ENCODE measurements around the gene GTF3C4.

The GTF3C4 gene

GRCh38 chr9:132639322-132639721, 30.9 kb upstream of the GTF3C4 start:
- no peak for DNase-seq

GRCh38 chr9:132641216-132641615, 29.0 kb upstream of the GTF3C4 start:
- Mint-ChIP-seq H3K9me3 (no peaks in the 10 kb centered on the region), H3K4me3 (no peak overlapping the region), H3K27me3 (no peaks in the 10 kb centered on the region), H3K36me3 (ENCODE audit: low read depth) (peaks cover 98% of the 10 kb centered on the region), H3K4me1 (ENCODE audit: low read depth) (no peaks in the 10 kb centered on the region), H3K27ac (no peak overlapping the region)
- no peak for DNase-seq

More at GRCh38 chr9:132639322-132639721, 30.9 kb upstream of the GTF3C4 start:
- no peaks in the 10 kb centered on the region for H3K9me3 Mint-ChIP-seq
- no peaks in the 10 kb centered on the region for H3K27me3 Mint-ChIP-seq
- no peaks in the 10 kb centered on the region for H3K4me1 Mint-ChIP-seq (ENCODE audit: low read depth)
- H3K4me3 Mint-ChIP-seq, result no peak overlapping the region
- H3K36me3 Mint-ChIP-seq (ENCODE audit: low read depth), result peaks cover 96% of the 10 kb centered on the region
- no peak overlapping the region for H3K27ac Mint-ChIP-seq

- Mint-ChIP-seq H3K4me1 (ENCODE audit: low read depth) (peaks cover 12% of the 10 kb centered on the region), H3K27me3 (no peaks in the 10 kb centered on the region), H3K27ac (no peak overlapping the region), H3K4me3 (no peak overlapping the region), H3K9me3 (no peaks in the 10 kb centered on the region), H3K36me3 (ENCODE audit: low read depth) (peaks cover 99% of the 10 kb centered on the region)
- DNase-seq, result no peak
Measured at GRCh38 chr9:132644251-132644650, 26.0 kb upstream of the GTF3C4 start.

DNA sequence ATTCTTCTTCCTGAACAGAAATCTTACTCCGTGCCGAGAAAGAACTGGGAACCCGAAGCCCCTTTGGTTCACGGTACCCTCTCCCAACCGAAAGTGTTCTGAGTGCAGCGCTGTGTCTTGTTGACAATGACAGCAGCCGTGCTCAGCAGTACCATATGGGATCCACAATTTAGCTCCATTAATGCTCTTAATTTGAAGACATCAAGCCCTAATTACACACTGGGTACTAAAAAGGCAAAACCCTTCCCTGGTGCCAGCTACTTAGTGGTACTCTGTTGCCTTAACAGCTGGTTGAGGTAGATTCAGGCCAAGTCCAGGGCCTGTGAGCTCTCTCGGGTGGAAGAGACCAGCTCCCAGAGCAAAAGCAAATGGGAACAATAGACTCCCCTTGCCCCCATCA, 25.0 kb upstream of the GTF3C4 start:
- no peak overlapping the region for H3K4me3 Mint-ChIP-seq
- H3K9me3 Mint-ChIP-seq, result no peaks in the 10 kb centered on the region
- peaks cover 99% of the 10 kb centered on the region for H3K36me3 Mint-ChIP-seq (ENCODE audit: low read depth)
- no peak overlapping the region for H3K27ac Mint-ChIP-seq
- H3K27me3 Mint-ChIP-seq, result no peaks in the 10 kb centered on the region
- no peak for DNase-seq
- peaks cover 12% of the 10 kb centered on the region for H3K4me1 Mint-ChIP-seq (ENCODE audit: low read depth)

- peaks cover 99% of the 10 kb centered on the region for H3K36me3 Mint-ChIP-seq (ENCODE audit: low read depth)
- no peaks in the 10 kb centered on the region for H3K9me3 Mint-ChIP-seq
- no peak overlapping the region for H3K27ac Mint-ChIP-seq
- no peak overlapping the region for H3K4me3 Mint-ChIP-seq
- no peaks in the 10 kb centered on the region for H3K27me3 Mint-ChIP-seq
- DNase-seq, result no peak
- H3K4me1 Mint-ChIP-seq (ENCODE audit: low read depth), result peaks cover 12% of the 10 kb centered on the region
Measured at GRCh38 chr9:132645711-132646110, 24.6 kb upstream of the GTF3C4 start.

DNA sequence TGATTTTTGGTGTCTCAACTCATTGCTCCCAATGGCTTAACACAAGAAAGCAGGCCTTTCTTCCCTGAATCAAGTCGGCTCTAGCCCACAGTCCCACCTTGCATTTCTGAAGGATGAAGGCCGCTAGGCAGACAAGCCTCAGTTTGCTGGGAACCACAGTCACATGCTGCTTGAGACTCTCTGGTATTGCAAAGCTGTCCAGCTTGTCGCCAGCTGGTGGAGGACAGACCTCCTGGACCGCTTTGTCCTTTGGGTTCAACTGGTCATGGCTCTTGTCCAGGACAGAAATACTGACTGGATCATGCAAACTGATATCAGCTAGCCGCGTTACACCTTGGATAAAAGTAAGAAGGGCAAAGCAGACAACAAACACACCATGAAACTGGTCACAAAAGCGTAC, 23.5 kb upstream of the GTF3C4 start:
- no peak for DNase-seq
- H3K4me1 Mint-ChIP-seq (ENCODE audit: low read depth), result peaks cover 12% of the 10 kb centered on the region
- H3K36me3 Mint-ChIP-seq (ENCODE audit: low read depth), result peaks cover 99% of the 10 kb centered on the region
- no peak overlapping the region for H3K4me3 Mint-ChIP-seq
- H3K9me3 Mint-ChIP-seq, result no peaks in the 10 kb centered on the region
- no peaks in the 10 kb centered on the region for H3K27me3 Mint-ChIP-seq
- no peak overlapping the region for H3K27ac Mint-ChIP-seq

DNA sequence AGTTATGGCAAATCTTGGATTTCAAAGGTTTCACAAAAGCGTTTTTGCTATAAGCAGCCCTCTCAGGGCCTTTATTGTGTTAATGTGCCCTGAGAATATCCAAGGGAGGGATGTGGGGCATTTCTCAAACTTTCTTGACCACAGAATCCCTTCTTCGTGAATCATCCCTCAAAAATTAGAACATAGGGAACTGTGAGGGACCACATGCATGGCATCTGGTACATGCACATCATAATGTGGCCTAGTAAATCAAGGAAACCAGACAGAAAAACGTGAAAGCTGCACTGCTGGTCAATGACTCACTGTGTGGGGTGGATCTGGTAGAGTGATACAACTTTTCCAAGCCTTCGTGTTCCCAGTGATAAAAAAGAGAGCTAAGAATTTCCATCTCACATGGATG, 22.9 kb upstream of the GTF3C4 start:
- Mint-ChIP-seq H3K27me3 (no peaks in the 10 kb centered on the region), H3K27ac (peak overlapping the region; percentile 71), H3K36me3 (ENCODE audit: low read depth) (peaks cover 100% of the 10 kb centered on the region), H3K9me3 (no peaks in the 10 kb centered on the region), H3K4me3 (no peak overlapping the region), H3K4me1 (ENCODE audit: low read depth) (peaks cover 12% of the 10 kb centered on the region)
- DNase-seq, result no peak

- no peak for DNase-seq
- no peaks in the 10 kb centered on the region for H3K27me3 Mint-ChIP-seq
- peaks cover 12% of the 10 kb centered on the region for H3K4me1 Mint-ChIP-seq (ENCODE audit: low read depth)
- peak overlapping the region; percentile 71 for H3K27ac Mint-ChIP-seq
- no peaks in the 10 kb centered on the region for H3K9me3 Mint-ChIP-seq
- no peak overlapping the region for H3K4me3 Mint-ChIP-seq
- peaks cover 100% of the 10 kb centered on the region for H3K36me3 Mint-ChIP-seq (ENCODE audit: low read depth)
Measured at GRCh38 chr9:132647806-132648205, 22.5 kb upstream of the GTF3C4 start.

DNA sequence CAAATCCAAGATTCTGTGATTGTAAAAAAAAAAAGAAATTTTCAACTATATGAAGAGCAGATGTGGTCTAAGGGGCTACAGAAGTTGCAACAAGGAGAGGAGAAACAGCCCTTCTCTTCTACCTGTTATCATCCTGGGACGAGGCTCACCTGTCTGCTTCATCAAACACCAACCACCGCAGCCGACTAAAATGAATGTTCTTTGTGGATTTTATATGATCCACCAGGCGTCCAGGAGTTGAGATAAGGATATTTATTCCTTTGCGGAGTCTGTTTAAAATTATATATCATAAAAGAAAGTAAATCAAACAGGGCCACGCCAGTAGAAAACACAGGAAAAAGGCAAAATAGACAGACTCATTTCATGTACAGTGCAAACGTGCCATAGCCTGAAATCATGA, 22.0 kb upstream of the GTF3C4 start:
- H3K27me3 Mint-ChIP-seq, result no peaks in the 10 kb centered on the region
- no peak overlapping the region for H3K27ac Mint-ChIP-seq
- peaks cover 97% of the 10 kb centered on the region for H3K36me3 Mint-ChIP-seq (ENCODE audit: low read depth)
- peaks cover 12% of the 10 kb centered on the region for H3K4me1 Mint-ChIP-seq (ENCODE audit: low read depth)
- no peak for DNase-seq
- H3K9me3 Mint-ChIP-seq, result no peaks in the 10 kb centered on the region
- H3K4me3 Mint-ChIP-seq, result no peak overlapping the region

DNA sequence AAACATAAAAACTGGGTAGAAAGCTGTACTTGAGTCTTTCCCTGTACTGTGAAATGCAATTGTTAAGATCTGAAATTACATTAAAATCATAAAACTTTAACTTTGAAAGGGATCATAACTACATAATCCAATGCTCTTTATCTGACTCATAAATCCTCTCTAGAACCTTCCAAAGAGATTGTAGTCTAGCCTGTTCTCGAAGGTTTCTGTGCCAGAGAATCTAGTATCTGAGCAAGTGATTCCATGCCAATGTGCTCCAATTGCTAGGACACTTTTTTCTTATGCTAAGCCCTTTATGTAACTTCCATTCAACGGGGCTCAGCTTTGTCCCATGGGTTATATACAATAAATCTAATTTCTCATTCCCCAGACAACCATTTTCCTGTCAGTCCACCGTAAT, 21.6 kb upstream of the GTF3C4 start:
- Mint-ChIP-seq H3K9me3 (no peaks in the 10 kb centered on the region), H3K4me3 (no peak overlapping the region), H3K27me3 (no peaks in the 10 kb centered on the region), H3K27ac (no peak overlapping the region), H3K4me1 (ENCODE audit: low read depth) (peaks cover 12% of the 10 kb centered on the region), H3K36me3 (ENCODE audit: low read depth) (peaks cover 96% of the 10 kb centered on the region)
- no peak for DNase-seq

- no peaks in the 10 kb centered on the region for H3K27me3 Mint-ChIP-seq
- H3K4me3 Mint-ChIP-seq, result no peak overlapping the region
- no peaks in the 10 kb centered on the region for H3K9me3 Mint-ChIP-seq
- no peak overlapping the region for H3K27ac Mint-ChIP-seq
- DNase-seq, result no peak
- peaks cover 15% of the 10 kb centered on the region for H3K4me1 Mint-ChIP-seq (ENCODE audit: low read depth)
- peaks cover 87% of the 10 kb centered on the region for H3K36me3 Mint-ChIP-seq (ENCODE audit: low read depth)
Measured at GRCh38 chr9:132651259-132651658, 19.0 kb upstream of the GTF3C4 start.

DNA sequence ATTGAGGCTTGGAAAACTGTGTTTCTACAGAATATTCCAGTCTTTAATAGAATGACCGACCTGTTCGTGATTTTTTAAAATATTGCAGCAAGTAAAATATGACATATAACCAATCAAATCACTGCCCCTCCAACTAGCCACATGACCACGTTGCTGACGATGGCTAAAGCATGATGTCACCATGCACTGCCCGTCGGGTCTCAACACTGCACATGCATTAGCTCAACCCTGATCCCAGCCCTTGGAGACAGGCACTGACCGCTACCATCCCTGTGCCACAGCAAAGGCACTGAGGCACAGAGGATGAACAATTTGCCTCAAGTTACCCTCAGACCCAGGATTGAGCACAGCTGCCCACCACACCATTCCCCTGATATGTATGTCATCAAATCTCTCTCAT, 14.0 kb upstream of the GTF3C4 start:
- no peaks in the 10 kb centered on the region for H3K27me3 Mint-ChIP-seq
- DNase-seq, result no peak
- H3K4me3 Mint-ChIP-seq, result no peak overlapping the region
- H3K4me1 Mint-ChIP-seq (ENCODE audit: low read depth), result peaks cover 7% of the 10 kb centered on the region
- H3K27ac Mint-ChIP-seq, result no peak overlapping the region
- no peaks in the 10 kb centered on the region for H3K9me3 Mint-ChIP-seq
- H3K36me3 Mint-ChIP-seq (ENCODE audit: low read depth), result peaks cover 37% of the 10 kb centered on the region

DNA sequence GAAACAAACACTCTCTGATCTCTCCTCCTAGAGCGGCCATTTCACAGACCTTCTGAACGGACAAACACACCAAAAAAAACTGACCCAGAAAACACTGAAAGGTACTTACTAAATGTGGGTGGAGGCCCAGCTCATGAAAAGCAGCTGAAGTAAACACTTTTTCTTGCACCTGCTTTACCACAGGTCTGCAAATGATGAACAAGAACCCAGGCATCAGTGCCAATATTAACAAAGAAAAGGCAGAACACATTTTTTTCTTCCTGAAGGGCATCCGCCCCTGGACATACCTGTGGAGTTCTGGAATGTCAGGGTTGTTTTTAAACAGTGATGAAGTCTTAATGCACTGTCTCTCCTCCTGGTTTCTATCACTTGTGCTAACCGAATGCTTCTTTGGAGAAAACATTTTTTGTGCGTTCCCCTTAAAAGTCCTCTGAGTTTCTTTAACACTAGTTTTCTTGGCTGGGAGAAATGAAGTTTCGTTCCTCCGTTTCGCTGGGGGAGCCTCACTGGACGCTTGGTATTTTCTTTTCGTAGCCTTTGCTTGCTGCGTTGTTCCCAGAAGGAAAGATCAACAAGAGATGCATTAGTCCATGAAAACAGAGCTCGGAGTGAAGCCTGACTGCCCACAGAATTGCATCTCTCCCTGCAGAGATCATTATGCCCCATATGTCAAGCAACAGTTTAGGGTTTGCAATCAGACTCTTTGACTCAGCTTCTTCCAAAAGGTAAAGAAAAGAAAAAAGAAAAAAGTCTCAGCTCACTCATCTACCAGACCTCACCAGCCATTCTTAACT, 7.9 kb upstream of the GTF3C4 start:
- Mint-ChIP-seq H3K9me3 (no peaks in the 10 kb centered on the region), H3K4me3 (no peak overlapping the region), H3K36me3 (ENCODE audit: low read depth) (peaks cover 10% of the 10 kb centered on the region), H3K27ac (peak overlapping the region; percentile 24), H3K27me3 (no peaks in the 10 kb centered on the region), H3K4me1 (ENCODE audit: low read depth) (peaks cover 13% of the 10 kb centered on the region)
- no peak for DNase-seq

DNA sequence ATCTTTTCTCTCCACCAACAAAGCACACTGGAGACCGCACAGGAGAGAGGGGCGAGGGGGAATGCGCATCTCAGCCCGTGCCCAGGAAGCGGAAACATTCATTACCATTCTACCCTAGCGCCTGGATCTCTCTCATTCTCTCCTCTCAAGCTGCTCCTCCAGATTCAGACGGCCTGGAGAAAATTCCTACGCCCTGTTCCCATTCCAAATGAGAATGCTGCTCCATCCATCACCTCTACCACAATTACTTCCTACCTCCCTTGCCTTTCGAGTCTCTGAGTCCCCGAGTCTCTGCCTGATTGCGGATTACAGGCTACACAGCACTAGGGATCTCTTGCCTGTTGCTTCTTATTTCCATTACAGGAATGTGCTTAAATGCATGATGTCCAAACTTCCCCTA, 7.1 kb upstream of the GTF3C4 start:
- Mint-ChIP-seq H3K27ac (no peak overlapping the region), H3K9me3 (no peaks in the 10 kb centered on the region), H3K4me3 (no peak overlapping the region), H3K4me1 (ENCODE audit: low read depth) (peaks cover 21% of the 10 kb centered on the region), H3K36me3 (ENCODE audit: low read depth) (peaks cover 18% of the 10 kb centered on the region), H3K27me3 (no peaks in the 10 kb centered on the region)
- DNase-seq, result no peak

DNA sequence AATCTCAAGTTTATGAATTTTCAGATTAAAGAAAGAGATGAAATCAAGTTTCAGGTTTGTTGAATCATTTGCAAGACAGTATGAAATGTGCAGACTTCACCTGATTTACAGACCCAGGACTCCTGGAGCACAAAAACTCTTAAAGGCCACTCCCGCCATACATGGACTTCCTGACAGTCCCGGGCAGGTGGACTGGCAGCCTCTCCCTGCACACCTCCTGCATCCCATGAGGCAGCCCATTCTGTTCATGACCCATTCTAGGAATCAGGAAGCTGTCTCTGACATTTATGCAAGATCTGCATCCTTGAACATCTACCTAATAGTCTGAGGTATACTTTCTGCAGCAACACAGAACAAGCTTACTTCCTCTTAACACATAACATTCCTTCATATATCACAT, 6.4 kb upstream of the GTF3C4 start:
- no peak overlapping the region for H3K4me3 Mint-ChIP-seq
- H3K27ac Mint-ChIP-seq, result no peak overlapping the region
- no peak for DNase-seq
- peaks cover 24% of the 10 kb centered on the region for H3K36me3 Mint-ChIP-seq (ENCODE audit: low read depth)
- H3K9me3 Mint-ChIP-seq, result no peaks in the 10 kb centered on the region
- peaks cover 26% of the 10 kb centered on the region for H3K4me1 Mint-ChIP-seq (ENCODE audit: low read depth)
- H3K27me3 Mint-ChIP-seq, result no peaks in the 10 kb centered on the region

DNA sequence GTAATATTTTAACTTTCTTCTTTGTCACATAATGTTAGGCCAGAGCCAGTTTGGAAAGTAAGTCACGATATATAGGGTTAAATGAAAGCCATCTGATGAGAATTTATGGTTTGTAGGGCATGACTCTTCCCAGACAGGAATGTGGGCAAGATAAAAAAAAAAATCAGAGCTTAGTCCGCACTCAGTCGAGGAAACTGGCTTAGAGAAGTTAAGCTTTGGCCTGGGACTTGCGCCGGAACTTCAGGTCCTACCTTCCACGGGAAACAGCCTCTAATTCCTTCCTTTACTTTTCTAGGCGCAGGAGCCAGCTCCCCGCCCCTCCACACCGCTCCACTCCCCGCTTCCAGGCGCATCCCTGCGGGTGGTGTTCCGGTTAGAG, 956 bp upstream of the GTF3C4 start:
- Mint-ChIP-seq H3K4me3 (peak overlapping the region; percentile 95), H3K27me3 (no peaks in the 10 kb centered on the region), H3K27ac (peak overlapping the region; percentile 97), H3K4me1 (ENCODE audit: low read depth) (peaks cover 54% of the 10 kb centered on the region), H3K9me3 (no peaks in the 10 kb centered on the region), H3K36me3 (ENCODE audit: low read depth) (peaks cover 67% of the 10 kb centered on the region)
- DNase-seq, result no peak
